B cell (primary cell): ENCODE measurements around the gene LAG3. TPM values are rescaled to one million over a fixed set of nuclear protein-coding genes. Genes with fewer than 3 reads are reported as not detected.

Source experiments
- ATAC-seq: fragments of 200-7000 bp; cut with Tn5 transposase; one replicate; pipeline ENCODE4 v1.10.0; 2021; ENCODE audit warnings: low read depth, mild to moderate bottlenecking, moderate number of reproducible peaks, moderate library complexity
- CTCF ChIA-PET: fragments of 350-600 bp; sonication (Branson Sonifier 250); formaldehyde crosslinking; loops from one replicate; lab custom pipeline; 2021; ENCODE audit warnings: antibody characterized with exemption, inconsistent platforms; lab: Charles Lee
- POLR2A ChIA-PET: fragments of 350-600 bp; sonication (Branson Sonifier 250); formaldehyde crosslinking; loops from one replicate; lab custom pipeline; 2021; ENCODE audit warnings: antibody characterized with exemption; lab: Charles Lee
- DNase-seq: peaks from one replicate; pipeline ENCODE4 v3.0.0; 2013
- H2AFZ ChIP-seq: 2 replicates; pipeline ENCODE4 v1.6.1; 2012; ENCODE audit warnings: mild to moderate bottlenecking, low read depth, low read length; ENCODE audit not compliant: insufficient read depth, poor library complexity, severe bottlenecking
- H3K27ac ChIP-seq, 2 donors: 1 replicate in 1 of 2; 2 replicates in 1 of 2; pipeline ENCODE4 v1.5.1; 2012 to 2013; ENCODE audit warnings: low read length in 2 of 2, mild to moderate bottlenecking in 2 of 2, moderate library complexity in 1 of 2
- H3K27me3 ChIP-seq, 4 experiments: fragments of 200-600 bp in 1 of 4; sonication (generic) in 1 of 4; replicated peaks in 1 of 4; 1 replicate in 2 of 4; 2 replicates in 2 of 4; pipeline versions ENCODE4 v1.6.1 to v1.7.0; 2013 to 2016; ENCODE audit warnings: low read length in 3 of 4, mild to moderate bottlenecking in 2 of 4, mixed read lengths in 1 of 4, moderate library complexity in 1 of 4; ENCODE audit not compliant: insufficient read depth in 4 of 4, control insufficient read depth in 3 of 4; ENCODE audit errors: control extremely low read depth in 1 of 4
- H3K36me3 ChIP-seq, 2 experiments: replicated peaks in 1 of 2; 1 replicate in 1 of 2; 2 replicates in 1 of 2; pipeline versions ENCODE4 v1.6.1 to v1.7.1; 2013; ENCODE audit warnings: low read length in 1 of 2; ENCODE audit not compliant: insufficient read depth in 2 of 2, control insufficient read depth in 1 of 2; ENCODE audit errors: control extremely low read depth in 1 of 2, extremely low read depth in 1 of 2
- H3K4me1 ChIP-seq, 2 donors: fragments of 200-600 bp in 1 of 2; sonication (generic) in 1 of 2; 1 replicate in 1 of 2; 2 replicates in 1 of 2; pipeline versions ENCODE4 v1.5.1 to v1.6.1; 2013 to 2017; ENCODE audit warnings: low read length in 2 of 2; ENCODE audit not compliant: control insufficient read depth in 2 of 2, insufficient read depth in 2 of 2
- H3K4me2 ChIP-seq: replicated peaks from 2 replicates; pipeline ENCODE3; 2012; ENCODE audit warnings: mild to moderate bottlenecking, low read depth, low read length; ENCODE audit not compliant: poor library complexity, severe bottlenecking
- H3K4me3 ChIP-seq, 5 experiments: fragments of 200-600 bp in 1 of 5; sonication (generic) in 1 of 5; 1 replicate in 3 of 5; 2 replicates in 2 of 5; pipeline versions ENCODE4 v1.5.1 to v1.7.0; 2011 to 2016; ENCODE audit warnings: low read length in 4 of 5, mild to moderate bottlenecking in 4 of 5, low read depth in 2 of 5, control low read depth in 1 of 5, moderate library complexity in 1 of 5; ENCODE audit not compliant: insufficient read depth in 1 of 5; ENCODE audit errors: control extremely low read depth in 1 of 5, extremely low read depth in 1 of 5
- H3K79me2 ChIP-seq: fragments of 200-600 bp; sonication (generic); one replicate; pipeline ENCODE4 v1.6.0; 2016; ENCODE audit warnings: low read length; ENCODE audit not compliant: control insufficient read depth, insufficient read depth
- H3K9ac ChIP-seq: fragments of 200-600 bp; sonication (generic); 2 replicates; pipeline ENCODE4 v1.6.1; 2017; ENCODE audit warnings: mild to moderate bottlenecking, low read length, moderate library complexity
- H3K9me3 ChIP-seq, 3 donors: one replicate each; pipeline versions ENCODE4 v1.6.1 to v1.7.1; 2013; ENCODE audit warnings: low read length in 2 of 3; ENCODE audit not compliant: control insufficient read depth in 2 of 3, insufficient read depth in 1 of 3; ENCODE audit errors: control extremely low read depth in 1 of 3
- H4K20me1 ChIP-seq: 2 replicates; pipeline ENCODE4 v1.6.0; 2012; ENCODE audit warnings: mild to moderate bottlenecking, low read length; ENCODE audit not compliant: insufficient read depth, control insufficient read depth, poor library complexity, severe bottlenecking
- H3K27ac Mint-ChIP-seq: one replicate; pipeline ENCODE4 v1.8.0; 2021; ENCODE audit warnings: mixed read lengths
- H3K27me3 Mint-ChIP-seq: one replicate; pipeline ENCODE4 v1.8.0; 2021; ENCODE audit warnings: mixed read lengths
- H3K4me1 Mint-ChIP-seq: one replicate; pipeline ENCODE4 v1.8.0; 2021; ENCODE audit warnings: mixed read lengths
- H3K4me3 Mint-ChIP-seq: one replicate; pipeline ENCODE4 v1.8.0; 2021; ENCODE audit warnings: mixed read lengths
- H3K9me3 Mint-ChIP-seq: one replicate; pipeline ENCODE4 v1.8.0; 2022; ENCODE audit warnings: mixed read lengths; ENCODE audit not compliant: insufficient read depth
- CTCF ChIP-seq: fragments of 200-600 bp; IDR thresholded peaks from one replicate; pipeline ENCODE4 v1.8.0; 2022; ENCODE audit warnings: antibody characterized with exemption, mild to moderate bottlenecking
- EZH2 ChIP-seq: IDR thresholded peaks from 2 replicates; pipeline ENCODE4 v1.6.1; 2012; ENCODE audit warnings: borderline replicate concordance, low read depth, mild to moderate bottlenecking, moderate library complexity, low read length; ENCODE audit not compliant: insufficient read depth, poor library complexity, severe bottlenecking
- WGBS: methylation state at CpG from one replicate; pipeline ENCODE4 v1.1.5; 2013; ENCODE audit warnings: missing lambda C conversion rate; ENCODE audit not compliant: insufficient coverage; 5-methylcytosine and 5-hydroxymethylcytosine counted together
- intact Hi-C: fragments of 100-400 bp; cut with micrococcal nuclease; formaldehyde crosslinking; loops from one replicate; pipeline ENCODE4 v1.10.0; 2022
- polyA plus RNA-seq: library from polyadenylated mRNA; depleted of rRNA; stranded (reverse); fragments of >200 nt; gene quantifications from 2 replicates; pipeline ENCODE4 v1.2.3, GENCODE V29; 2012
- total RNA-seq, 2 donors: library from RNA; stranded (reverse); fragments of 120-200 nt in 1 of 2; gene quantifications; 1 replicate in 1 of 2; 2 replicates in 1 of 2; pipeline versions ENCODE4 v1.2.3 to v1.2.4, GENCODE V29; 2013 to 2022

The LAG3 gene
- total and polyA plus RNA-seq, 2 donors (not counting 1 experiment from before 2014, with no cell fraction given): not detected

- H3K9me3 ChIP-seq: peaks cover 0 to 13% (median 0%) of the 10 kb centered on the region in 3 donors
- 84% methylated on average over 9 of the region's 12 CpGs for WGBS
- no peak overlapping the region for H2AFZ ChIP-seq
- H3K9ac ChIP-seq: no peak overlapping the region
- no peaks in the 10 kb centered on the region for H3K9me3 Mint-ChIP-seq
- no peaks in the 10 kb centered on the region for H3K79me2 ChIP-seq
- peaks cover 0 to 71% (median 31%) of the 10 kb centered on the region in 4 experiments for H3K27me3 ChIP-seq
- peaks cover 22% of the 10 kb centered on the region for H3K4me1 Mint-ChIP-seq
- peaks cover 66% of the 10 kb centered on the region for H3K27me3 Mint-ChIP-seq
- H3K36me3 ChIP-seq: no peaks in the 10 kb centered on the region
- H3K27ac ChIP-seq: no peak overlapping the region
- no peak overlapping the region for H3K4me3 ChIP-seq
- no peak for ATAC-seq
- DNase-seq: no peak
- CTCF ChIA-PET: interaction anchor here (0.5 to 6.2 kb wide), 5 partner anchors 10 to 160 kb away, joined by 3 to 33 read pairs (median 6); partner anchors contain the start of gene MLF2
- H4K20me1 ChIP-seq: no peaks in the 10 kb centered on the region
- intact Hi-C loops: loop anchor here (2.0 kb wide), 1 partner anchor 261 kb away; no protein-coding TSS in a partner anchor
- H3K4me1 ChIP-seq: peaks cover 26 to 28% of the 10 kb centered on the region in 2 donors
- no peak overlapping the region for H3K27ac Mint-ChIP-seq
- POLR2A ChIA-PET: no interaction called here
- H3K4me3 Mint-ChIP-seq: no peak overlapping the region
- no peak overlapping the region for H3K4me2 ChIP-seq
- TF ChIP-seq CTCF: no peak
- no peak for TF ChIP-seq EZH2
These were observed 51.1 kb downstream of the LAG3 start for GRCh38 chr12:6823182-6824084.
